HG02642 (cell line): ENCODE measurements around the gene CRADD.

ENCODE experiments used
- ATAC-seq: cut with Tn5 transposase; IDR thresholded peaks from one replicate; pipeline ENCODE4 v1.9.1; 2021; ENCODE audit warnings: mild to moderate bottlenecking; ENCODE audit not compliant: unreplicated experiment, poor library complexity

CRADD gene

DNA sequence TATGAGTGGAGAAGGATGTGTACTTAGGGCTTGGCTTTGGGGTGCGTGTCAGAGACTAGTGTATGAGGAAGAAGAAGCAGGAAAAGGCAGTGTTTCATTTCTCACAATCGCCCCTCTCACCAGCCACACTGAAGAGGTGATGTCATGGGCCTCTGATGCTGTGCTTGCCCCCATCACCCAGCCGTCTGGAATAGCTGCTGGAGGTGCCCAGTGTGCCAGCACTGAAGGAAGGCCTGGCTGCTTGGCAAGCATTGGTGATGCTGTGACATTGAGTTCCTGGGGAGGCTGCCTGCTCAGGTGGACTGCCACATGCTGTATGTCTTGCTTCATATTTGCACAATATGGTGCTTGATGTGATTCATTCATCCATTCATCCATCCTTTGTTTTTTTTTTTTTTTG, 56.2 kb downstream of the CRADD start:
- no peak for ATAC-seq

DNA sequence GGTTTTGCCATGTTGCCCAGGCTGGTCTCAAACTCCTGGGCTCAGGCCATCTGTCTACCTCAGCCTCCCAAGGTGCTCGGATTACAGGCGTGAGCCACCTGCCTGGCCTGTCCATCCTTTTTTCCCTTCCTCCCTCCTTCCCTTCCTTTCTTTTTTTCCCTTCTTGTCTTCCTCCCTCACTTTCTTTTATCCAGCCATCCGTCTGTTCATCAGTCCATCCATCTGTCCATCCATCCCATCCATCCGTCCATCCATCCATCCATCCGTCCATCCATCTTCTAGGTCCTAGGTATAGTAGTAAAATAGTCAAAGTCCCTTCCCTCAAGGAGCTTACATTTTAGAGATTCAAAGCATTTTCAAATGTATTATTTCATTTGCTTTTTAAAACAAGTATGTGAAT, 56.8 kb downstream of the CRADD start:
- ATAC-seq, result no peak

DNA sequence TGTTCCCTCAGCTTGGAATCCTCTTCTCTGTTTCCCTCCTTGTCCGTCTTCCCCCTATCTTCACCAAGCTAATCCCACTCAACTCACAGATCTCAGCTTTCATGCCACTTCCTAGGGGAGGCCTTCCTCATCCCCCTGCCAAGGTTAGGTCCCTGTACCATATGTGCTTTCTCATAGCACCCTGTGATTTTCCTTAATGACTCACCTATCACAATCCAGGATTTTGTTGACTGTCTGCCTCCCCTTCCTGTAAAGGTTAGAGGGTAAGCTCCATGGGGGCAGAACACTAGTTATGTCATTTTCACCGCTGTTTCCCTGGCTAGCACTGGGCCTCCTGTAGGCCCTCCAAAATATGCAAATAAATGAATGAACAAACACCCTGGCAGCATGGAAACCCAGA, 57.6 kb downstream of the CRADD start:
- ATAC-seq, result no peak

DNA sequence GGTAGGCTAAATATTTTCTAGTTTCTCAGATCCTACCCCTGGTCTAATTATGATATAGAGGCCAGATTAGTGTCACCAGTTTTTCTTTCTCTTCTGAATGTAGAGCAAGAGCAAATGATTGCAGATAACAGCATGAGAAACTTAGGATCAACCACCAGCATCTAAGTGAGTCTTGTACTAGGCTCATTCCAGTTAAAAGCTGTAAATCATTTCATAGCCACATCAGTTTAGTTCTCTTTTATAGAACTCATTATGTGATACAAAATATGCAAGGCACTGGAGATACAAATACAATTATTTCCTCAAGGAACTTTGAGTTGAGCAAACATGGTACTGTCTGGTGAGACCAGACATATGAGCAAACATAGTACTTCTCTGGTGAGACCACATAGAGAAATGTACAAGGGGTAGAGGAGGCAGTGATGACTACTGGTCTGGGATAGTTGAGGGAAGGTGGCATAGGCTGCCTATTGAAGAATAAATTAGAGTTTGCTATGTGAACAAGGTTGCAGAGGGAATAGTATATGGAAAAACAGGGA, 59.5 kb downstream of the CRADD start:
- no peak for ATAC-seq

DNA sequence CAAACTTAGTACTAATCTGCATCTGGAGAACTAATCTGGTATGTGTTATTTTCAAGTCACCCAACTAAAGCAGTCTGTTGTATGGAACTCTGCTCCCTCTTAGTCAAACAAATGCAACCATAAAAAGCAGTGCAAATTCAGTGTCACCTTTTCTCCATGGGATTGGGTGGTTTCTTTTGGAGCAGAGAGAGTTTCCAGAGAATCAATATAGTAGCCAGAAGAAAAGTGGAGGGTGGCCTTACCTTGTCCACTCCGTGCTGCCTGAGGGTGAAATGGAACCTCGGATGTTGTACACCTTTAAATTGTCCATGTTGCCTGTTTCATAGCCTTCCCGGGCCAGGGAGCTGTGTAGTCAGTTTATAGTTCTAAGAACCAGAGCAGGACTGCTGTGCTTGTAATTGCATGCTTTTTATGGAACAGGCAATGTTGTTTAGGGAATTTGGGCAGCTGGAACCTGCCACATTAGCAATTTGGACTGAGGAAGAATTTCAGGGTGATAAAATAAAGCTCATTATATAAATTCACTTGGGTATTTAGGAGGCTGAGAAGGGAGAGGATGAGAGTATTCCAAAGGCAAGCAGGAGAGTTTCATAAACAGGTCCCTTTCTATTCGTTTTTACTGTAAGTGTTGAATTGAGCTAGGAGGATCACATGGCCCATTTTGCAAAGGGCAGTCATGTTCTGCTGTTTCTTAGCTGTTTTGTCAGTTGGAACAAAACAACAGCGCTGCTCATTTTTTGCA, 60.5 kb downstream of the CRADD start:
- no peak for ATAC-seq

DNA sequence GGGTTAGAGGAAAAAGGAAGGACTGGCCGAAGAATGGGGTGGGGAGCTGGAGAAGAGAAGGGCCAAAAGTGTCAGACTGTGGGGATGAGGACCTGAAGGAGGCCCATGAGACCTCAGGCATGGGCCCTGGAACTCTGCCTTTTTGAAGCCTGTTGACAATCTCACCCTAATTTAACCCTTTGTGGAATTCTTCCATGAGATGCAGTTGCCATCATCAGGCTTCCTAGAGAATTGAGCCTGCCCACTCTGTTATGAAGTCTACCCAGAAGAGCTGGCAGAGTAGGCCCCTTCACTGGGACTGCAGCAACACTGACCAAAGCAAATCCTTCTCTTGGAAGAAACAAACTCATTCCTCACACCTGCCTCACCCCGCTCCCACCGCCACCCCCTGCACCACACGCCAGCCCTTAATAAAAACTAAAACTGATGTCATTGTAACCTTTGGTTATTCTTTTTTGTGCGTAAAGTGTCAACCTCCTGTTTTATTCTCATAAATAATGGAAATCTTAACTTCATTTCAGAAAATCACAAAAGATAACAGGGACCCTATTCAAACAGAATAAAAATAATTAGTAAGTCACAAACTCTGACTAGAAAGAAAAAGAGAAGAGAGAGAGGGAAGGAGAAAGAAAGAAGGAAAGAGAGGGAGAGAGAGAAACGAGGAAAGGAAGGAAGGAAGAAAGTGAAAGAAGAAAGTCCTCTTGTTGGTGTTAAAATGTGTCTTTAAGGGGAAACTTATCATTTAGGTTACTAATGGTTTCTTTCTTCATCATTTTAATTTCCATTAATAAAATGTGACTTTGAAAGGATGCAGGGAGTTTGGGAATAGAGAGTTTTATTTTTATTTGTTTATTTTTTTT, 61.3 kb downstream of the CRADD start:
- no peak for ATAC-seq

DNA sequence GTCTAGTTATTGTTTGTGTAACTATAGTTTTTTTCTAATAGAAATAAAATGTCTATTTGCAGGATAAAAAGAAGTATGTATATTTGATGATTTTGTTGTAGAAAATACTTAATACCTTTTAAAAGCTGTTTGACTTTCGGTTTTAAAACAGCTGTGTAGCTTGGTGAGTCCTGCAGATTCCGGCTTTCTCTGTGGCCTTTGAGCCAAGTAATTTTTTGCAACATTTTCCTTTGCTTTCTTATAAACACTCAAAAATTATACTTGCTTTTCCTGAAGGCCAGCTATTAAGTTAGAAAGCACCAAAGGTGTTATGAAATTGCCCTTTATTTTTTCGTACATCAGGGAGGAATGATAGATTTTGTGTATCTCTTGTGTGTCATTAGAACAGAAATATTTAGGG, 63.6 kb downstream of the CRADD start:
- ATAC-seq, result no peak

DNA sequence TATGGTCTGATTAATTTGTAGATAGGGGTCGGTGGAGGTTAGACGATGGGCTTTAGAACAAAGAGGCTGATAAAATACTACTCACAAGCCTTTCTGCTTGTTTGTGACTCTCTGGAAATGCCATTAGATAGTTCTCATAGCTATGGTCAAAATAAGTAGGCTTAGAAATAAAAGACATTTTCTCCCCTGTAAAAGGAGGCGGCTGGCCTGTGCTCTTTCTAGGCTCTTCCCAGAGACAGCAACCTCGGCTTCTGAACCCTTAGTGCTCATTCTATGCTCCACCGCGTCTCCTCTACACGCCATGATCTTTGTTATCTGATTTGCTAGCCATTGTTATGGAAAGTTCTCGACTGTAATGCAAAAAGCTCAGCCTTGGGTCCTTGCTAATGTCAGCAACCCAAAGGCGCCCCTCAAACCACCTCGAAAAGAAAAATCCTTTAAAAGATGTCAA, 64.5 kb downstream of the CRADD start:
- ATAC-seq, result peak; percentile 27

DNA sequence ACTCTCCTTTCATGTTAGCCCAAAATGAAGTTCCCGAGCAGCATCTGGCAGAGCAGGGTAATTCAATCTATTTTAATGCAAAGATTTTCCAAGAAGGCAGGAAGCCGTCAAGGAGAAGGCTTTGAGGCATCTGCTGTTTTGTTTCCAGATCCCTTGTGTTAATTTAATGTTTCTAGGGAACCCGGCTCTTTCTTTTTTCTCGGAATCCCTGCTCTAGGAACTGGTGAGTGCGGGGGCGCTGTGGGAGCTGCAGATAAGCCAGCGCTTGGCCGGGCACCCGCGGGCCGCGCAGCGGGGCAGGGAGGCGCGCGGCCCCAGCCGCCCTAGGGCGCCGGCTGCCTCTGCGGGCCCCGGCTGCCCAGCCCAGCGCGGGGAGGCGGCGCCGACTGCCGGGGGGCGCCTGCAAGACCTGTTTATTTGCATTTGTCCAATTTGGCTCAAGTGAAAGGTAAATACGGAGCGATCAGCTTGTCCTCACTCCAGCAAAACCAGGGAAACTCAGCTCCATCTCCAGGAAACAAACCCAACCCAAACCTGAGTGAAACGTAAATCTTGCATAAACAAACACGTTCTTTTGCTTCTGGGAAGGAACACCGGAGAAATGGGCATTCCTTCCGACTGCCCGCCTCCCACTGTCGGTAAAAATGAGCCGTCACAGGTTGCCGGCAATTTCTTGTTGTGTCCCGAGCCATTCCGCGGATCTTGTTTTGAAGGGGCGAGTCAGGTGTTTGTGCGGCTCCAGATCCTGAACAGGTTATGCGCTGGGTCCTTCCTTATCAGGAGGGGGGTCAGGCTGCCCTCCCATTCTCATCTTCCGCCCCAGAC, 65.1 kb downstream of the CRADD start:
- peak; percentile 94 for ATAC-seq

DNA sequence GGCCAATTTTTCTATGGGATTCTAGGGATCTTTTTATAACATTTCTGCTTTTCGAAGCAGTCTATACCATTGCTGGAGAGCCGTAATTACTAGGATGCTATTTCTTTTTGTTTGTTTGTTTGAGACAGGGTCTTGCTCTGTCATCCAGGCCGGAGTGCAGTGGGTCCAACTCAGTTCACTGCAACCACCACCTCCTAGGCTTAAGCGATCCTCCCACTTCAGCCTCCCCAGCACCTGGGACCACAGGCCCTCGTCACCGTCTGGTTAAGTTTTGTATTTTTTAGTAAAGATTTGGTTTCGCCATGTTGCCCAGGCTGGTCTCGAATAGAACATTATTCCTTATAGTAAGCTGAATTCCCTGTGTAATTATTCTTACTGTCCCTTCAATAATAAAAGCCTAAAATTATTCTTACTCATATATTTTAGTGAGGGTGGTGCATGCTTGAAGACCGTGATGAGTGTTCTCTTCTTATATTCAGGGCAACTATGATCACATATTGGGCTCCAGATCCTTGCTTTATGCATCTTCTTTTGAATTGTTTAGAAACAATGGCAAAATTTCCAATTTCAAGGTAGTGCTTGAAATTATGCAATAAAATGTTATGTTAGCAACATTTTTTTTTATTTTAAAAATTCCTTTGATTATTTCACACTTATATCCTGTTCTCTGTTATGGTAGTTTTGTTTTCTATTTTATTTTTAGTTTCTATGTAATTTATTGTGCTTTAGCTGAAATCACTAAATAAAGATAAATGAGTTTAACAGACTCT, 66.2 kb downstream of the CRADD start:
- ATAC-seq, result no peak

DNA sequence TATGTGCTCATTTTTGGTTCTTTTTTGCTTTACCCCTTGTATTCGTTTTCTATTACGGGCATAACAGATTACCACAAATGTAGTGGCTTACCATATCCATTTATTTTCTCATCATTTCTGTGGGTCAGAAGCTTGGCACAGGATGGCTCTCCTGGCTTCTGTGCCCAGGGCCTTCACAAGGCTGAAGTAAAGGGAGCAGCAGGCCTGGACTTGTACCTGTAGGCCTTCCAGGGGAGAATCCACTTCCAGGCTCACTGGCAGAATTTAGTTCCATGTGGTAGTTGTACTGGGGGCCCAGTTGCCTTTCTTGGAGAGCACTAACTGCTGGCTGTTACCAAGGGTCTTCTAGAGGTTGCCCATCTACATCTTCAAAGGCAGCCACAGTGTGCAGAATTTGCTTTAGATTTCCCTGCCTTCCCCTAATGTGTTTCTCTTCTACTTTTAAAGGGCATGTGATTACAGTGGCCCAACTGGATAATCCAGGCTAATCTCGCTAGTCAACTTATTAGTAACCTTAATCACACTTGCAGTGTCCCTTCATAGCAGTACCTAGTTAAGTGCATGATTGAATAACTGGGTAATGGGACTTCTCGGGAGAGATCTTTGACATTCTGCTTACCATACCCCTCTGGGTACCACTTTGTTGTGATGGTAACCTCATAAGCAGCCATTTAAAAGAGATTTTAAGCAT, 67.0 kb downstream of the CRADD start:
- ATAC-seq, result no peak

DNA sequence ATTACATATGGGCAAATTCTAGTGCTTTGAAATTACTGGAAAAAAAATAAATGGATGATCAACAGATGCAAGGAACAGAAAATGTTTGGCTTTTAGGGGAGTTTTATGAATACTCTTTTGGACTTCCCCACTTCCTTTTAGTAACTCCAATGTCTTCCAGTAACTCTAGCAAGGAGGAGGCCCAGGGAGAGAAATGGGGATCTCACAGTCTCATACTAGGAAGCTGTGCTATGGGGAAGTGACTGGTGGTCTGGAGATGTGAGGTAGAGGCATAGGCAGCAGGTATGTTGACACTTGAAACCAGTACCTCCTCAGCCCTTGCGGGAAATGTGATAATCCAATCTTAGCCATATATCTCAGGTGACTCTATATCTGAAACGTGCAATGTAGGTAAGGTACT, 68.1 kb downstream of the CRADD start:
- ATAC-seq, result no peak

DNA sequence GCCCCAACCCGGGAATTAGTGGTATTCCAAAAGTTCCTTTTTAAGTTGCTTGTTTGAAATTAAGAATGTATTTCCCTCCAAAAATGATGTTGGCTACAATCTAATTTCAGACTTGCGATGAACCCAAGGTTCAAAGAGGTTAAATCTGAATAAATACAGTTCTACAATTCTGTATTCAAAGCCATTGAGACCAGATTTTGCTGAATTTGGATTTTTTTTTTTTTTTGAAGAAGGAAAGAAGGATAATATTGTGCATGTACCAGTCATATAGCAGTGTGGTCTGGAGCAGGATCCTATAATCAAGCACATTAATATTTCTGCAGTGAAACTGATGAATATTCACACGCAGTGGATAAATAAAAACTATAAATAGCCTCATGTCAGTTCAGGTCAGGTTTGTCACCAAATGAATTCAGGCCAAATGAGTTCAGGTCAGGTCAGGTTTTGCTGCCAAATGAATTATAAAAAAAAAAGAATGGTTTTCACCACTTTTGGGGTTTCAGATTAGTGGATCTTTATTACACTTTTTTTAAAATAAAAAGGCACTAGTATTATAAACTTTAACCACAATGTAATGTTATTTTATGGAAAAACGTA, 69.5 kb downstream of the CRADD start:
- no peak for ATAC-seq

DNA sequence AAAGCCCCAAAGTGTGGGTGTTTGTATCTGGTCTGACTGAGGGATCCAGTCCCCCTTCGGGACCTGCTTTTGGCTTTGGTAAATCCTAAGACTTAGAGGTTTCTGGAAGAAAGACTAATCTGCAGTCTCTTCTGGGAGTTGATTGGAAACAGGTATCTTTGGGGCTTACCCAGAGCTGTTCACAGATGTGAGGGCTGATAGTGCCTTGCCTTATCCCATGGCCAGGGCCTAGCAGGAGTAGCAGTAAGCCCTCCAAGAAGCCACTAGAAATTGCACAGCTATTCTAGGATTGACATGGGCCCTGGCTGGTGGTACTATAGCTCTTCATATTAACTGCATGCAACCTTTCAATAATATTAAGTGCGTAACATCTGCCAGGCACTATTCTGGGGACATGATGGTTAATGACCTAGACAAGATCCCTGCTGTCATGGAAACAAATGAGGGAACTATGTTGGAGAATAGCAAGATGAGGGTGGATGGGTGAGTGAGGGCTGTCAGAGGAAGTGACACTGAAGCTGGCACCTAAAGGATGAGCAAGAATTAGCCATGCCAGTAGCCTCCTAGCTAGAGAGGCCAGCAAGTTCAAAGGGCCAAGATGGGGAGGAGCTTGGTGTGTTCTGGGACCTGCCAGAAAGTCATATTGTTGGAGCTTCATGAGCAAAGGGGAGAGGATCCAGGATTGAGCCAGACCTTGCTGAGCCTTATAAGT, 71.7 kb downstream of the CRADD start:
- no peak for ATAC-seq

DNA sequence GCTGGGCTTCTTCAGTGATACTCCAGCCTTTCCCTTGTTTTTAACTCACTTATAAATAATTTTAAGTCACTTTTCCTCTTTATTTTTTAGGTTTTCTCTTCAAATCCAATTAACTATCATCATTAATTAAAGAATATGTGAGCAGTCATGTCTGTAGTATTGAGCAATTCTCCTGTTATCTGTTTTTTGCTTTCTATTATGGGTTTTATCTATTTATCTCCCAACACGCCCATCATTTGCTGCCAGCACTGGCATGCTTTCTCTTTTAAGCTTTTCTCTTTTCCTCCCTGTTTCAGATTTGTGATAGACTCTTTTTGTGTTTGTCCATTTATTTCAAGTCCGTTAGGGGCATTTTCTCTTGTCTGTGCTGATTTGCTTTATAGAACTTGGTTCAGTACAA, 72.3 kb downstream of the CRADD start:
- no peak for ATAC-seq

DNA sequence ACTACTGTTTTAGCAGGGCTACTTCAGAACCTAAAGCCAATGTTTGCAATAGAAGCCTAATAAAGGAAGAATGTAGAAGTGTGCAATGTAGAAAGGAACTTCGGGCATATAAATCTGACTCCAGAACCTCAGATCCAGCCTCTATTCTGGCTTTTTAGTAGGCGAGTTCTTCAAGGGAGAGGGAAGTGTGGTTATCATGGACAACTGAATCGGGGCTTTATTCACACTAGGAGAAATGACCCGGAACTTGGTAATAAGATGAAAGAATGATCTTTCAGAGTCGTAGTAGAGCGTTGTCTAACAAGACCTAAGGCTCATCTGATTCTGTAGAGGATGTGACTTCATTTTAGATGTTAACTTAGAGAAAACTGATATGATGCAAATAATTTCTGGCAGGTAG, 72.9 kb downstream of the CRADD start:
- ATAC-seq, result no peak

DNA sequence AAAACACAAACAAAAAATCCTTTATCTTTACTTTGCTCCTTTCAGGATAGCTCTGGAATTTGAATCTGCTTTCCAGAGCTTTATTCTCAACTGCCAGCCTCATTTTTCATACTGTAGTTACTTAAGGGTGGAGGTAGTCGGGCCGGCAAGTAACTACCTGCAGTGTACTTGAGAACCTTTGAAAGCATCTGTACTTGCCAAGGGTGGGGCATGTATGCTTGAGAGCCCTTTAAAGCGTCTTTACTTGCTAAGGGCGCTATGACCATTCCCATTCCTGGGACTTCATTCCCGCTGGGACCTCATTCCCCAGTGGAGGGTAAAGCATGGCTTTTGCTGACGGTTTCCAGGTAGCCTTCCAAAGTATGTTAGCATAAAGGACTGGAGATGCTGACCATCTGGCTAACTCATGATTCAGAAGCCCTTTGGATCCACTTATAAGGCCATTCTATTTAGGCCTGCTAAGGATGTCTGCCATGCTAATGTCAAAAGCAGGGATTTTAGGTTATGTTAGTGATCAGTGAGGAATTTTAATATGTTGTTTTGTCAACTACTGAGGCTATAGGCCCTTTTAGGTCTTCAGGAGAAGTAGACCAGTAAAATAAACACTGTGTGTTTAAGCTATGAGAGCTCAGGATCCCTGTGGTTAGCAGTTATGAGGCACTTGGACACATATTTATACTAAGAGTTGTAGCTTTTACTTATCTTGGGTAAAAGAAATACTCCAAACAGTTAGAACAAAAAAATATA, 74.9 kb downstream of the CRADD start:
- no peak for ATAC-seq

DNA sequence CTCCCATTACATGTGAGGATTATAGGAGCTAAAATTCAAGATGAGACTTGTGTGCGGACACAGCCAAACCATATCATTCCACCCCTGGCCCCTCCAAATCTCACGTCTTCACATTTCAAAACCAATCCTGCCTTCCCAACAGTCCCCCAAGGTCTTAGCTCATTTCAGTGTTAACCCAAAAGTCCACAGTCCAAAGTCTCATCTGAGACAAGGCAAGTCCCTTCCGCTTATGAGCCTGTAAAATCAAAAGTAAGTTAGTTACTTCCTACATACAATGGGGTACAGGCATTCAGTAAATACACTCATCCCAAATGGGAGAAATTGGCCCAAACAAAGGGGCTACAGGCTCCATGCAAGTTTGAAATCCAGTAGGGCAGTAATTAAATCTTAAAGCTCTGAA, 76.1 kb downstream of the CRADD start:
- ATAC-seq, result no peak
